Measurements from ENCODE around the gene SCN1B. TPM values are rescaled to one million over a fixed set of nuclear protein-coding genes. Genes with fewer than 3 reads are reported as not detected.
A peak's percentile ranks its signal among the peaks of the same experiment; 100 is the strongest.
"Not testable (repeated sequence)": the region's sequence is repeated elsewhere in the genome, so short reads cannot be mapped to it uniquely, and the experiment has no call there.

SCN1B gene
- total and polyA plus RNA-seq, 4 donors: 1.5 to 12.6 (median 9.0) TPM

DNA sequence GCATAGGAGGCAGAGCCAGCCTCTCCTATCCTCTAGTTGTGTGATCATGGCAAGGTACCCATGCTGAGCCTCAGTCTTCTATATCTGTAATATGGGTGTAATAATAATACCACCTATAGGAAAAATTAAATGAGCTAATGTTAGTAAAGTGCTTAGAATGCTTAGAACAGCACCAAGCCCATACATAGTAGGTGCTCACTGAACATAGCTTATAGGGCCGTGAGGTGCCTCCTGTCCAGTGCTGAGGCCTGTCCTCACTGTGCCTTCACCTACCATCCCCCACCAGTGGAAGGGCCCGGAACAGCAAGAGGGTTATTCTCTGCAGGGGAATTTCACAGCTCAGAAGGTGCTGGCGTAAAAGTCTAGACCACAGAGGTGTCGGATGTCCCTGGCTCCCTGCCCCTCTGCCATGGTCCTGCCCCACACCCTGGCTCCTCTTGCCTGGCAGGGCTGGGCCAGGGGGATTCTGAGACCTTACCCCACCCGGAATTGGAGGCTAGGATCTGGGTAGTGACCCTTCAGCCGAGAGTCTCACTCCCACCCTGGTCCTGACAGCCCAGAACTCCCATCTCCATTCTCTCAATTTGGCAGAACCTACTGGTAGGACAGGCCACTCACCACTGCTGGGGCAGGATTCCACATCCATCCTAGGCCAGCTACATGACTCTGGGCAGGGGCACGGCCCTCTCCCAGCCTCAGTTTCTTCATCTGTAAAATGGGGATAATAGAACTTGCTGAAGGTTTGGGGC lies 2.2 kb upstream of the SCN1B start:
- Histone ChIP-seq H3K36me3 (ENCODE audit: control insufficient read depth in 4 of 4, insufficient read depth in 4 of 4, low read length in 4 of 4) (peaks cover 6 to 43% (median 17%) of the 10 kb centered on the region in 4 donors), H3K9me3 (ENCODE audit: control insufficient read depth in 4 of 4, insufficient read depth in 3 of 4, low read length in 3 of 4) (no peaks in the 10 kb centered on the region), H3K27ac (ENCODE audit: low read depth in 1 of 2, low read length in 1 of 2) (no peak overlapping the region), H3K4me1 (ENCODE audit: control insufficient read depth in 5 of 5, insufficient read depth in 5 of 5, low read length in 5 of 5) (peaks cover 0 to 5% (median 0%) of the 10 kb centered on the region in 5 donors), H3K4me3 (no peak overlapping the region), H3K9ac (ENCODE audit: insufficient read depth in 1 of 2, low read length in 2 of 2) (no peak overlapping the region), H3K27me3 (ENCODE audit: control insufficient read depth in 3 of 3, insufficient read depth in 3 of 3, low read length in 2 of 3) (peaks cover 0 to 24% (median 15%) of the 10 kb centered on the region in 3 donors)
- TF ChIP-seq, protein P1, sequence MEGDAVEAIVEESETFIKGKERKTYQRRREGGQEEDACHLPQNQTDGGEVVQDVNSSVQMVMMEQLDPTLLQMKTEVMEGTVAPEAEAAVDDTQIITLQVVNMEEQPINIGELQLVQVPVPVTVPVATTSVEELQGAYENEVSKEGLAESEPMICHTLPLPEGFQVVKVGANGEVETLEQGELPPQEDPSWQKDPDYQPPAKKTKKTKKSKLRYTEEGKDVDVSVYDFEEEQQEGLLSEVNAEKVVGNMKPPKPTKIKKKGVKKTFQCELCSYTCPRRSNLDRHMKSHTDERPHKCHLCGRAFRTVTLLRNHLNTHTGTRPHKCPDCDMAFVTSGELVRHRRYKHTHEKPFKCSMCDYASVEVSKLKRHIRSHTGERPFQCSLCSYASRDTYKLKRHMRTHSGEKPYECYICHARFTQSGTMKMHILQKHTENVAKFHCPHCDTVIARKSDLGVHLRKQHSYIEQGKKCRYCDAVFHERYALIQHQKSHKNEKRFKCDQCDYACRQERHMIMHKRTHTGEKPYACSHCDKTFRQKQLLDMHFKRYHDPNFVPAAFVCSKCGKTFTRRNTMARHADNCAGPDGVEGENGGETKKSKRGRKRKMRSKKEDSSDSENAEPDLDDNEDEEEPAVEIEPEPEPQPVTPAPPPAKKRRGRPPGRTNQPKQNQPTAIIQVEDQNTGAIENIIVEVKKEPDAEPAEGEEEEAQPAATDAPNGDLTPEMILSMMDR (IDR thresholded peaks at IDR 0.05; ENCODE audit: control extremely low read depth, extremely low read depth): no peak
- DNase-seq (no peak), ATAC-seq (ENCODE audit: insufficient read depth, low FRiP score) (no peak)
- WGBS, 2 donors: 81 to 88% methylated on average over 7 of the region's 7 CpGs

DNA sequence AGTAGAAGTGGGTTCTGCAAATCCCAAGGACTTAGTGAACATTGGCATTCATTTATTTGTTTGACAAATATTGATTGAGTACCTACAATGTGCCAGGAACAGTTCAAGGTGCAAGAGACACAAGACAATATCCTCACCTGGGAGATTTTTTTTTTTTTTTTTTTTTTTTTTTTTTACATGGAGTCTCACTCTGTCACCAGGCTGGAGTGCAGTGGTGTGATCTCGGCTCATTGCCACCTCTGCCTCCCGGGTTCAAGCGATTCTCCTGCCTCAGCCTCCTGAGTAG lies 1.7 kb upstream of the SCN1B start:
- ATAC-seq (ENCODE audit: insufficient read depth, low FRiP score); H3K4me3 ChIP-seq; H3K27ac ChIP-seq (ENCODE audit: low read depth in 1 of 2, low read length in 1 of 2); H3K9ac ChIP-seq (ENCODE audit: insufficient read depth in 1 of 2, low read length in 2 of 2); DNase-seq; H3K9me3 ChIP-seq (ENCODE audit: control insufficient read depth in 4 of 4, insufficient read depth in 3 of 4, low read length in 3 of 4); H3K4me1 ChIP-seq (ENCODE audit: control insufficient read depth in 5 of 5, insufficient read depth in 5 of 5, low read length in 5 of 5): not testable (repeated sequence)
- Histone ChIP-seq H3K27me3 (ENCODE audit: control insufficient read depth in 3 of 3, insufficient read depth in 3 of 3, low read length in 2 of 3) (peaks cover 0 to 29% (median 15%) of the 10 kb centered on the region in 3 donors), H3K36me3 (ENCODE audit: control insufficient read depth in 4 of 4, insufficient read depth in 4 of 4, low read length in 4 of 4) (peaks cover 5 to 38% (median 16%) of the 10 kb centered on the region in 4 donors)
- 87 to 98% methylated on average over 3 of the region's 3 CpGs for WGBS, 2 donors

DNA sequence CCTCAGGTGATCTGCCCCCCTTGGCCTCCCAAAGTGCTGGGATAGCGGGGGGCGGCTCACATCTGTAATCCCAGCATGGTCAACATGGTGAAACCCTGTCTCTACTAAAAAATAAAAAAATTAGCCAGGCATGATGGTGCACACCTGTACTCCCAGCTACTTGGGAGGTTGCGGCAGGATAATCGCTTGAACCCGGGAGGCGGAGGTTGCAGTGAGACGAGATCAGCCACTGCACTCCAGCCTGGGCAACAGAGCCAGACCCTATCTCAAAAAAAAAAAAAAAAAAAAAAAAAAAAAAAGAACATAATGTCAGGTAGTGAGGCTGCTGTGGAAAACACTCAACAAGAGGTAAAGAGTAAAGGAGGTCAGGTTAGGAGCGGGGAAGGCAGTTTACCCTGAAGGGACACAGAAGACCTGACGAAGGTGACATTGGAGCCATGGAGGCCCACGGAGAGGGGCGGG lies 964 bp upstream of the SCN1B start:
- not testable (repeated sequence) for DNase-seq; H3K27ac ChIP-seq (ENCODE audit: low read depth in 1 of 2, low read length in 1 of 2); H3K4me1 ChIP-seq (ENCODE audit: control insufficient read depth in 5 of 5, insufficient read depth in 5 of 5, low read length in 5 of 5); H3K9me3 ChIP-seq (ENCODE audit: control insufficient read depth in 4 of 4, insufficient read depth in 3 of 4, low read length in 3 of 4); H3K9ac ChIP-seq (ENCODE audit: insufficient read depth in 1 of 2, low read length in 2 of 2); H3K4me3 ChIP-seq; ATAC-seq (ENCODE audit: insufficient read depth, low FRiP score)
- Histone ChIP-seq H3K27me3 (ENCODE audit: control insufficient read depth in 3 of 3, insufficient read depth in 3 of 3, low read length in 2 of 3) (peaks cover 0 to 29% (median 15%) of the 10 kb centered on the region in 3 donors), H3K36me3 (ENCODE audit: control insufficient read depth in 4 of 4, insufficient read depth in 4 of 4, low read length in 4 of 4) (peaks cover 2 to 30% (median 13%) of the 10 kb centered on the region in 4 donors)
- WGBS, 2 donors: 77 to 79% methylated on average over 11 of the region's 11 CpGs

DNA sequence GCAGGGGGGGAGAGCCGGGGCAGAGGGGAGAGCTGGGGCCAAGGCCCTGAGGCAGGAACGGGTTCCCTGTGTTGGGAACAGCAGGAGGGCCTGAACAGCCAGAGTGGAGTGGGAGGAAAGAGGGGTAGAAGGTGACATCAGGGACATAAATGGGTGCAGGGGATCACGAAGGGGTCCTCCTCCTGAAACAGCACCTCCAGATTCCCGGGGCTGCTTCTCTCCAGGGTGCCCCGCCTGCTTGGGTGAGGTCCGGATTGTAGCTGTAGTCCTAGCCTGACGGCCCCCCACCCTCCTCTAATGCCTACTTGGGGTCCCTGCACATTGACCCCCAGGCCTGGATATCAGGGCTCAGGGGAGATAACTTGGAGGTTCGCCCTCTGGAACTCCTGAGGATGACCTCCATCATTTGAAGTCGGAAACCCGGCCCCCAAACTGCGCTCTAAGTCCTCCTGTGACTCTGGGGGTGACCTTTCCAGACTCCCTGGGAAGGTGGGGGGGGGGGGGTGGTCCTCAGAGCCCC lies 473 bp upstream of the SCN1B start:
- Histone ChIP-seq H3K27me3 (ENCODE audit: control insufficient read depth in 3 of 3, insufficient read depth in 3 of 3, low read length in 2 of 3) (peaks cover 0 to 29% (median 15%) of the 10 kb centered on the region in 3 donors), H3K4me1 (ENCODE audit: control insufficient read depth in 5 of 5, insufficient read depth in 5 of 5, low read length in 5 of 5) (peaks cover 0 to 5% (median 0%) of the 10 kb centered on the region in 5 donors), H3K27ac (ENCODE audit: low read depth in 1 of 2, low read length in 1 of 2) (peak overlapping the region in 1 of 2 donors; percentile 11), H3K9me3 (ENCODE audit: control insufficient read depth in 4 of 4, insufficient read depth in 3 of 4, low read length in 3 of 4) (no peaks in the 10 kb centered on the region), H3K4me3 (no peak overlapping the region), H3K36me3 (ENCODE audit: control insufficient read depth in 4 of 4, insufficient read depth in 4 of 4, low read length in 4 of 4) (peaks cover 2 to 26% (median 13%) of the 10 kb centered on the region in 4 donors), H3K9ac (ENCODE audit: insufficient read depth in 1 of 2, low read length in 2 of 2) (no peak overlapping the region)
- TF ChIP-seq, protein P1 (IDR thresholded peaks at IDR 0.05; ENCODE audit: control extremely low read depth, extremely low read depth): no peak
- WGBS, 2 donors: 20% methylated on average over 11 of the region's 11 CpGs
- ATAC-seq (ENCODE audit: insufficient read depth, low FRiP score) (no peak), DNase-seq (no peak)
